ENCODE measurements around the gene ALCAM.
A peak's percentile ranks its signal among the peaks of the same experiment; 100 is the strongest.
"Not testable (repeated sequence)": the region's sequence is repeated elsewhere in the genome, so short reads cannot be mapped to it uniquely, and the experiment has no call there.

ALCAM gene

DNA sequence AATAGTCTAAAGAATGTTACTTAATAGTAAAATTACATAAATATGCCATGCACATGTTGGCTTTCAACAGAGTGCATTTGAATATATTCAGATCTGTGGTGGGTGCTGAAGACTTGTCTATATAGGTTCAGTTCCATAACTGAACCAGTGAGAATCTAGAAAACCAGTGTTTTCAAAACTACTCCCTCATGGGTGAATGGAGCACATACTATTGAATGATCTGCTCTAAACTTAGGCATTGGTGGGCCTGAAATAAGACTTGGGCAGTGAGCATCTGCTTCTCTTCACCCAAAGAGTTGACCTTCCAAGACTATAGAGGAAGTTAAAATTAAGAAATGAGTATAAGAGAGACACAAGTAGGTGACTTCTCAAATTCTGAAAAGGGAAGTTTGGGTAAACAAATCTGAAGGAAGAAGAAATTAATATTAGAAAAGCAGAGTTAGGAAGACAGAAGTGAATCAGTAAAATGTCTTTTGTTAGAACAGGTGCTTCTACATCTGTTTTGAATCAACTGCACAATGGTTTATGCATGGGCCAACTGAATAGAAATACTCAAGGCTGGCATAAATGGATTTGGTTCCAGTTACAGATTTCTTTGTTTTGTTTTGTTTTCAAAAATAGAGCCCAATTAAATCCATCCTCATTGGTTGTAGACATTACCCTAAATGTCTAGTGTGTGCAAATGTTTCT lies 19.3 kb downstream of the ALCAM start:
- DNase-seq (ENCODE audit: low read depth) = no peak
- no peak for TF ChIP-seq CTCF (conservative IDR thresholded peaks at IDR 0.05; ENCODE audit: control insufficient read depth, insufficient read depth, low read depth, low read length)

GRCh38 chr3:105387122-105387751 lies 20.5 kb downstream of the ALCAM start:
- H3K4me3 ChIP-seq (ENCODE audit: control insufficient read depth, low read depth, low read length) = no peak overlapping the region
- peak; percentile 68 for DNase-seq (ENCODE audit: low read depth)

More for the DNA sequence above, 19.3 kb downstream of the ALCAM start:
- H3K4me3 ChIP-seq (ENCODE audit: control insufficient read depth, low read depth, low read length) = no peak overlapping the region

DNA sequence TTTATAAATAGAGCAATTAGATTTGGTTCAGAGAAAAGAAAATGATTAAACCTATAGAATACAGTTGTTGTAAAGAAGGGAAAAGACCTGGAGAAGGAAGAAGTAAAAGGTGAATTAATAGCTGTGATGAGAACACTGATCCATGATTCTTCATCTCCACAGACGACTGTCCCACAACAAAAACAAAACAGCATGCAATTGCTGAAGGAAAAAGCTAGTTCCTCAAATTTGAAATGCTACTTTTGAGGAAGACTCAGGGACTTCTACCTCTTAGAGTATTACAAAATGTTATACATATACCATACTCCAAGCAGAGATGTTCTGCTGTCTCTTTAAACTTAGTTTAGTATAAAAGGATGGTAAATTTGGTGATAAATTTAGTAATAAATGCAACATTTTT lies 21.5 kb downstream of the ALCAM start:
- no peak for DNase-seq (ENCODE audit: low read depth)
- H3K4me3 ChIP-seq (ENCODE audit: control insufficient read depth, low read depth, low read length) = no peak overlapping the region
- TF ChIP-seq CTCF (conservative IDR thresholded peaks at IDR 0.05; ENCODE audit: control insufficient read depth, insufficient read depth, low read depth, low read length) = no peak

More at GRCh38 chr3:105387122-105387751, 20.5 kb downstream of the ALCAM start:
- no peak for TF ChIP-seq CTCF (conservative IDR thresholded peaks at IDR 0.05; ENCODE audit: control insufficient read depth, insufficient read depth, low read depth, low read length)

- not testable (repeated sequence) for DNase-seq (ENCODE audit: low read depth); H3K4me3 ChIP-seq (ENCODE audit: control insufficient read depth, low read depth, low read length)
These were observed 23.1 kb downstream of the ALCAM start for GRCh38 chr3:105389759-105390158.

- DNase-seq (ENCODE audit: low read depth); H3K4me3 ChIP-seq (ENCODE audit: control insufficient read depth, low read depth, low read length): not testable (repeated sequence)
These were observed 25.9 kb downstream of the ALCAM start for GRCh38 chr3:105392598-105392997.

DNA sequence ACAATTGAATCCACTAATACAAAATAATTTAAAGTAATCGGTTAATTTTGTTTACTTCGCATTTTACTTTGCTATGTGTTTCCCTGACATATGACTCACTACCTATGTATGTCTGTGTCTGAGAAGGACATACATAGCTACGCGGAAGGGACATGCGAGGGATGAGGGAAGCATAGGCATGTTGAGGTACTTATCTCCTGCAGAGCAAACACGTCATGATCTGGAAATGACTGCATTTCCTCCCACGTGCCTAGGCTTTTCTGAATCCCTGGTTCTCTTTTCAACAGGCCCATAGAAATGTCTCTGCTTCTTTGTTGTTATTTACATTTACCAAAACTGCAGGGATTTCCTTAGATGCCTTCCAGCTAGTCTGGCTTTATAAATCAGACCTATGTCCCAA lies 27.5 kb downstream of the ALCAM start:
- DNase-seq (ENCODE audit: low read depth) = no peak
- no peak overlapping the region for H3K4me3 ChIP-seq (ENCODE audit: control insufficient read depth, low read depth, low read length)
- no peak for TF ChIP-seq CTCF (conservative IDR thresholded peaks at IDR 0.05; ENCODE audit: control insufficient read depth, insufficient read depth, low read depth, low read length)

DNA sequence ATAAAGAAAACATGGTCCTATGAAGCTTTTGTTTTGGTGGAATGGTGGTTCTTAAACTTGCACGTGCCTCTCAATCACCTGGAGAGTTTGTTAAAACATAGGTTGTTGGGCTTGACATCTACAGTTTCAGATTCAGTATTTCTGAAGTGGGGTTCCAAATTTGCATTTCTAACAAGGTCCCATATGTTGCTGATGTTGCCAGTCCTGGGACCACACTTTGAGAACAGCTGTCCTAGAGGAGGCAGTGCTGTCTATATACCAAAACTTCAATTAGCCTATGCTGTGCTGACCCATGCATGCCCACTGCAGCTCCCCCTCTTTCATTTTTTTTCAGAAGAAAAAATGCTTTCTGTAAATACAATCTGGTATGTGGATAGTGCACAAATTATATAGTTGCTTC lies 31.3 kb downstream of the ALCAM start:
- no peak for TF ChIP-seq CTCF (conservative IDR thresholded peaks at IDR 0.05; ENCODE audit: control insufficient read depth, insufficient read depth, low read depth, low read length)
- H3K4me3 ChIP-seq (ENCODE audit: control insufficient read depth, low read depth, low read length) = no peak overlapping the region
- no peak for DNase-seq (ENCODE audit: low read depth)

GRCh38 chr3:105398437-105398836 lies 31.7 kb downstream of the ALCAM start:
- no peak for DNase-seq (ENCODE audit: low read depth)
- no peak for TF ChIP-seq CTCF (conservative IDR thresholded peaks at IDR 0.05; ENCODE audit: control insufficient read depth, insufficient read depth, low read depth, low read length)
- no peak overlapping the region for H3K4me3 ChIP-seq (ENCODE audit: control insufficient read depth, low read depth, low read length)
